Measurements from ENCODE around the gene WDCP.
A peak's percentile ranks its signal among the peaks of the same experiment; 100 is the strongest.
"Not testable (repeated sequence)": the region's sequence is repeated elsewhere in the genome, so short reads cannot be mapped to it uniquely, and the experiment has no call there.

The WDCP gene

GRCh38 chr2:24046930-24047702 is at the start of gene WDCP:
TSS of gene WDCP (minus strand) at chr2:24047391. CDS start at chr2:24039494, 7,897 bp downstream.
- peak; percentile 95 for DNase-seq

GRCh38 chr2:24095171-24095677 is 48.0 kb upstream of the WDCP start:
- not testable (repeated sequence) for DNase-seq

- not testable (repeated sequence) for DNase-seq
These were observed 46.1 kb upstream of the WDCP start for GRCh38 chr2:24093270-24093669.

- DNase-seq = no peak
These were observed 41.7 kb upstream of the WDCP start for GRCh38 chr2:24088821-24089359.

- no peak for DNase-seq
These were observed 39.8 kb upstream of the WDCP start for GRCh38 chr2:24087032-24087431.

GRCh38 chr2:24086241-24086640 is 39.0 kb upstream of the WDCP start:
- no peak for DNase-seq

GRCh38 chr2:24085200-24085489 is 38.0 kb upstream of the WDCP start:
- DNase-seq = no peak

GRCh38 chr2:24084386-24085199 is 37.4 kb upstream of the WDCP start, which contains the start of gene TP53I3:
TSS of gene TP53I3 (minus strand) at chr2:24084834. CDS start at chr2:24084326, 508 bp downstream.
- DNase-seq = peak; percentile 91

GRCh38 chr2:24083567-24084385 is 36.6 kb upstream of the WDCP start:
- no peak for DNase-seq

- DNase-seq = no peak
These were observed 35.8 kb upstream of the WDCP start for GRCh38 chr2:24082787-24083566.

- no peak for DNase-seq
These were observed 33.5 kb upstream of the WDCP start for GRCh38 chr2:24080701-24081100.

- DNase-seq = no peak
These were observed 30.7 kb upstream of the WDCP start for GRCh38 chr2:24077879-24078278.

GRCh38 chr2:24077535-24077877 is 30.3 kb upstream of the WDCP start:
- DNase-seq = no peak

- peak; percentile 35 for DNase-seq
These were observed 29.8 kb upstream of the WDCP start for GRCh38 chr2:24076849-24077534.

GRCh38 chr2:24075915-24076848 is 29.0 kb upstream of the WDCP start, which contains the start of gene SF3B6:
TSS of gene SF3B6 (minus strand) at chr2:24076326. CDS start at chr2:24076229, 97 bp downstream.
- DNase-seq = peak; percentile 100

- DNase-seq = no peak
These were observed 28.1 kb upstream of the WDCP start for GRCh38 chr2:24075259-24075658.

- no peak for DNase-seq
These were observed 26.6 kb upstream of the WDCP start for GRCh38 chr2:24073816-24074215.

- DNase-seq = no peak
These were observed 25.1 kb upstream of the WDCP start for GRCh38 chr2:24072259-24072658.

- DNase-seq = no peak
These were observed 18.1 kb upstream of the WDCP start for GRCh38 chr2:24065341-24065740.
